Transverse colon (tissue), 4 donors: ENCODE results near the gene IL3RA.

ENCODE experiments used
- POLR2A ChIP-seq: fragments of 450-650 bp; IDR thresholded peaks from one replicate; pipeline ENCODE4 v1.6.1; 2016; ENCODE audit warnings: antibody characterized with exemption, mild to moderate bottlenecking, moderate library complexity
- POLR2AphosphoS5 ChIP-seq, 3 donors: sonication (generic); formaldehyde crosslinking; IDR thresholded peaks; one replicate each; pipeline ENCODE4 v1.6.1; 2016; ENCODE audit warnings: antibody characterized with exemption in 3 of 3
- TF ChIP-seq, protein P1 (sequence below), 5 experiments: fragments of 200-600 bp in 3 of 5; fragments of 450-650 bp in 2 of 5; sonication (generic) in 3 of 5; IDR thresholded peaks; 1 replicate in 2 of 5; 2 replicates in 3 of 5; pipeline ENCODE4 v1.5.1; 2016 to 2017; ENCODE audit warnings: antibody characterized with exemption in 5 of 5, inconsistent platforms in 3 of 5, mild to moderate bottlenecking in 2 of 5, moderate library complexity in 1 of 5

- TF ChIP-seq POLR2AphosphoS5 (IDR thresholded peaks at IDR 0.05) (no peak), POLR2A (no peak)
- TF ChIP-seq, protein P1, sequence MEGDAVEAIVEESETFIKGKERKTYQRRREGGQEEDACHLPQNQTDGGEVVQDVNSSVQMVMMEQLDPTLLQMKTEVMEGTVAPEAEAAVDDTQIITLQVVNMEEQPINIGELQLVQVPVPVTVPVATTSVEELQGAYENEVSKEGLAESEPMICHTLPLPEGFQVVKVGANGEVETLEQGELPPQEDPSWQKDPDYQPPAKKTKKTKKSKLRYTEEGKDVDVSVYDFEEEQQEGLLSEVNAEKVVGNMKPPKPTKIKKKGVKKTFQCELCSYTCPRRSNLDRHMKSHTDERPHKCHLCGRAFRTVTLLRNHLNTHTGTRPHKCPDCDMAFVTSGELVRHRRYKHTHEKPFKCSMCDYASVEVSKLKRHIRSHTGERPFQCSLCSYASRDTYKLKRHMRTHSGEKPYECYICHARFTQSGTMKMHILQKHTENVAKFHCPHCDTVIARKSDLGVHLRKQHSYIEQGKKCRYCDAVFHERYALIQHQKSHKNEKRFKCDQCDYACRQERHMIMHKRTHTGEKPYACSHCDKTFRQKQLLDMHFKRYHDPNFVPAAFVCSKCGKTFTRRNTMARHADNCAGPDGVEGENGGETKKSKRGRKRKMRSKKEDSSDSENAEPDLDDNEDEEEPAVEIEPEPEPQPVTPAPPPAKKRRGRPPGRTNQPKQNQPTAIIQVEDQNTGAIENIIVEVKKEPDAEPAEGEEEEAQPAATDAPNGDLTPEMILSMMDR (IDR thresholded peaks at IDR 0.05): no peak
These were observed 81.6 kb downstream of the IL3RA start for GRCh38 chrX:1417921-1418771.
